ENCODE results near the gene MYMX. TPM values are rescaled to one million over a fixed set of nuclear protein-coding genes. Genes with fewer than 3 reads are reported as not detected.

Gene MYMX
- total RNA-seq, 1 donor from 2014 or later: not detected

DNA sequence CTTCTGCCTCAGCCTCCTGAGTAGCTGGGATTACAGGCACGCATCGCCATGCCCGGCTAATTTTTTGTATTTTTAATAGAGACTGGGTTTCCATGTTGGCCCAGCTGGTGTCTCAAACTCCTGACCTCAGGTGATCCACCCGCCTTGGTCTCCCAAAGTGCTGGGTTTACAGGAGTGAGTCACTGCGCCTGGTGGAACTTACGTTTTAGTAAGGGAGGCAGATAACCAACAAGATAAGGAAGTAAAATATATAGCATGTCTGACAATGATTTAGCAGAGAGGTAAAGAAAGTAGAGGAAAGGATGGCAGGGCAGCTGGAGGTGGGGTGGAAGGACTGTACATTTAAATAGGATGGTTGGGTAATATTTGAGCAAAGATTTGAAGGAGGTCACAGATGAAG lies 12.8 kb upstream of the MYMX start:
- no peak for DNase-seq (ENCODE audit: low read depth)
- H3K36me3 ChIP-seq (ENCODE audit: control insufficient read depth, insufficient read depth, low read length): no peaks in the 10 kb centered on the region
- H3K27me3 ChIP-seq (ENCODE audit: control insufficient read depth, insufficient read depth, low read length): no peaks in the 10 kb centered on the region
- H3K4me3 ChIP-seq (ENCODE audit: low read depth, low read length): no peak overlapping the region
- no peak for TF ChIP-seq CTCF (IDR thresholded peaks at IDR 0.05; ENCODE audit: insufficient read depth, low read length, poor library complexity, severe bottlenecking)

DNA sequence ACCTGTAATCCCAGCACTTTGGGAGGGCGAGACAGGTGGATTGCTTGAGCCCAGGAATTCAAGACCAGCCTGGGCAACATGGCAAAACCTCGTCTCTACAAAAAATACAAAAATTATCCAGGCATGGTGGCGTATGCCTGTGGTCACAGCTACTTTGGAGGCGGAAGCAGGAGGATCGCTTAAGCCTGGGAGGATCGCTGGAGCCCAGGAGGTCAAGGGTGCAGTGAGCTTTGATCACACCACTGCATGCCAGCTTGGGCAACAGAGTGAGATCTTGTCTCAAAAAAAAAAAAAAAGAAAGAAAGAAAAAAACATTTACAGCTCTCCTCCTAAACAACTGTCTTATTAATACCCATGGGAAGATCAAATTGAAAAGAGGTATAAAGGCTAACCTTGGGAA lies 8.8 kb upstream of the MYMX start:
- H3K36me3 ChIP-seq (ENCODE audit: control insufficient read depth, insufficient read depth, low read length): no peaks in the 10 kb centered on the region
- no peak for TF ChIP-seq CTCF (IDR thresholded peaks at IDR 0.05; ENCODE audit: insufficient read depth, low read length, poor library complexity, severe bottlenecking)
- no peak for DNase-seq (ENCODE audit: low read depth)
- H3K27me3 ChIP-seq (ENCODE audit: control insufficient read depth, insufficient read depth, low read length): no peaks in the 10 kb centered on the region
- H3K4me3 ChIP-seq (ENCODE audit: low read depth, low read length): no peak overlapping the region

DNA sequence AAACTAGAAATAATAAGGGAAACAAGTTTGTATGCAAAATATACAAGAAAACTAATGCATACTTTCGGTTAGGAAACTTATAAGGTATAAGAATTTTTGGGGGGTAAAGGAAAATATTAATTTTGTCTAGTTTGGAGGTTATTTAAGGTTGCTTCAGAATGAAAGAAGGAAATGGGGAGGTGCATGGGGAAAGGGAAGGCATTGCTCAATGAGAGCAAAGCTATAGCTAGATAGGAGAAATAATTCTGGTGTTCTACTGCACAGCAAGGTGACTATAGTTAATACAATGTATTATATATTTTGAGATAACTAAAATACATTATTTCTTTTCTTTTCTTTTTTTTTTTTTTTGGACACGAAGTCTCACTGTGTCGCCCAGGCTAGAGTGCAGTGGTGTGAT lies 5.4 kb upstream of the MYMX start:
- DNase-seq (ENCODE audit: low read depth): no peak
- H3K36me3 ChIP-seq (ENCODE audit: control insufficient read depth, insufficient read depth, low read length): no peaks in the 10 kb centered on the region
- H3K27me3 ChIP-seq (ENCODE audit: control insufficient read depth, insufficient read depth, low read length): no peaks in the 10 kb centered on the region
- H3K4me3 ChIP-seq (ENCODE audit: low read depth, low read length): no peak overlapping the region
- TF ChIP-seq CTCF (IDR thresholded peaks at IDR 0.05; ENCODE audit: insufficient read depth, low read length, poor library complexity, severe bottlenecking): no peak

GRCh38 chr6:44214307-44214706 lies 2.4 kb upstream of the MYMX start:
- H3K4me3 ChIP-seq (ENCODE audit: low read depth, low read length): no peak overlapping the region
- no peak for TF ChIP-seq CTCF (IDR thresholded peaks at IDR 0.05; ENCODE audit: insufficient read depth, low read length, poor library complexity, severe bottlenecking)
- DNase-seq (ENCODE audit: low read depth): no peak
- H3K27me3 ChIP-seq (ENCODE audit: control insufficient read depth, insufficient read depth, low read length): no peaks in the 10 kb centered on the region
- no peaks in the 10 kb centered on the region for H3K36me3 ChIP-seq (ENCODE audit: control insufficient read depth, insufficient read depth, low read length)

DNA sequence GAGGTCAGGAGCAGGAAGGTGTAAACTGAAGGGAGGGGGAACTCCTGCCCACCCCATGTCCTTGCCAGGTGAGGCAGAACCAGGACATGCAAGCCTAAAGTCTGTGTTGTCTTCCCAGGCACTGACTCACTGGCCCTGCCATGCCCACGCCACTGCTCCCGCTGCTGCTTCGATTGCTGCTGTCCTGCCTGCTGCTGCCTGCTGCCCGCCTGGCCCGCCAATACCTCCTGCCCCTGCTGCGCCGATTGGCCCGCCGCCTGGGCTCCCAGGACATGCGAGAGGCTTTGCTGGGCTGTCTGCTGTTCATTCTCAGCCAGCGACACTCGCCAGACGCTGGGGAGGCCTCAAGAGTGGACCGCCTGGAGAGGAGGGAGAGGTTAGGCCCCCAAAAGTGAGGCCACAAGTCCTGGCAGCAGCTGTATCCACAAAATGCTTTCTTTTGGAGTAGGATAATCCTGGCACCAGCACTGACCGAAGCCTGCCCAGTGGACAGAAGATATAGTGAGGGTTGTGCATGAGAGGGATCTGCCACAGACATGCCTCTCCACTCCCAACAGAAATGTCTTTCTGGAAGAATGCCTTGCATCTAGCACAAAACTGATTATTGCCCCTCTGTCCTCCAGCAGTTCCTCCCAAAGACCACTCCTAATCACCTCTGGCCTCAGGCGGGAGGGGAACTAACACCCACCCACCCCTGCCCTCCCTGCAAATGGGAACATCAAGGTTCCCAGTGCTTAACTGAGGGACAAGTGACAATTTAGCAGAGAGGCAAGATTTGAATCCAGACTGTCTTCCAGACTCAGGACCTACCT lies 812 bp downstream of the MYMX start:
- H3K4me3 ChIP-seq (ENCODE audit: low read depth, low read length): no peak overlapping the region
- H3K27me3 ChIP-seq (ENCODE audit: control insufficient read depth, insufficient read depth, low read length): no peaks in the 10 kb centered on the region
- no peak for DNase-seq (ENCODE audit: low read depth)
- no peaks in the 10 kb centered on the region for H3K36me3 ChIP-seq (ENCODE audit: control insufficient read depth, insufficient read depth, low read length)
- no peak for TF ChIP-seq CTCF (IDR thresholded peaks at IDR 0.05; ENCODE audit: insufficient read depth, low read length, poor library complexity, severe bottlenecking)
